H1 (cell line): ENCODE measurements around the gene CXCL14.

Source experiments
- CTCF ChIP-seq, 3 experiments: IDR thresholded peaks; 1 replicate in 2 of 3; 2 replicates in 1 of 3; pipeline versions ENCODE4 v1.5.1 to v1.6.1; 2011; ENCODE audit warnings: low read length in 3 of 3, mild to moderate bottlenecking in 3 of 3, inconsistent platforms in 2 of 3, low read depth in 1 of 3, moderate library complexity in 1 of 3; ENCODE audit not compliant: insufficient read depth in 1 of 3; ENCODE audit errors: control extremely low read depth in 1 of 3
- EZH2 ChIP-seq: fragments of 200-600 bp; sonication (generic); IDR thresholded peaks from 2 replicates; pipeline ENCODE4 v1.7.1; 2012; ENCODE audit warnings: low read depth, mild to moderate bottlenecking, moderate library complexity, low read length, inconsistent platforms; ENCODE audit not compliant: severe bottlenecking
- POLR2A ChIP-seq, 2 experiments: IDR thresholded peaks; 1 replicate in 1 of 2; 2 replicates in 1 of 2; pipeline ENCODE4 v1.6.1; 2011; ENCODE audit warnings: low read depth in 2 of 2, low read length in 2 of 2, mild to moderate bottlenecking in 2 of 2; ENCODE audit errors: control extremely low read depth in 1 of 2

GRCh38 chr5:135584276-135584675, 5.5 kb upstream of the CXCL14 start:
- TF ChIP-seq POLR2A (IDR thresholded peaks at IDR 0.05; ENCODE audit: control extremely low read depth in 1 of 2, low read depth in 2 of 2, low read length in 2 of 2): no peak
- TF ChIP-seq EZH2: no peak
- TF ChIP-seq CTCF (IDR thresholded peaks at IDR 0.05; ENCODE audit: control extremely low read depth in 1 of 3, insufficient read depth in 1 of 3, low read depth in 1 of 3, low read length in 3 of 3): no peak
